ENCODE results near the gene SPINT2. TPM values are rescaled to one million over a fixed set of nuclear protein-coding genes. Genes with fewer than 3 reads are reported as not detected.

The SPINT2 gene
- total and polyA plus RNA-seq, 2 donors (not counting 1 experiment from before 2014, with no cell fraction given) = 50.0 to 70.0 TPM

GRCh38 chr19:38323291-38323690, 58.9 kb downstream of the SPINT2 start:
- Histone ChIP-seq H3K27me3 (replicated peaks in 1 of 4; ENCODE audit: control extremely low read depth in 1 of 4, control insufficient read depth in 3 of 4, insufficient read depth in 4 of 4, low read length in 3 of 4) (peaks cover 0 to 2% (median 0%) of the 10 kb centered on the region in 4 experiments), H4K20me1 (ENCODE audit: control insufficient read depth, insufficient read depth, low read length, poor library complexity, severe bottlenecking) (no peaks in the 10 kb centered on the region), H3K4me2 (replicated peaks; ENCODE audit: low read depth, low read length, poor library complexity, severe bottlenecking) (no peak overlapping the region), H3K27ac (ENCODE audit: low read length in 2 of 2) (no peak overlapping the region), H3K4me1 (ENCODE audit: control insufficient read depth in 2 of 2, insufficient read depth in 2 of 2, low read length in 2 of 2) (peaks cover 8 to 23% of the 10 kb centered on the region in 2 donors), H3K36me3 (replicated peaks in 1 of 2; ENCODE audit: control extremely low read depth in 1 of 2, control insufficient read depth in 1 of 2, extremely low read depth in 1 of 2, insufficient read depth in 2 of 2, low read length in 1 of 2) (peaks cover 1 to 14% of the 10 kb centered on the region in 2 experiments), H2AFZ (ENCODE audit: insufficient read depth, low read depth, low read length, poor library complexity, severe bottlenecking) (no peak overlapping the region), H3K4me3 (ENCODE audit: control extremely low read depth in 1 of 5, extremely low read depth in 1 of 5, insufficient read depth in 1 of 5, low read depth in 2 of 5, low read length in 4 of 5) (no peak overlapping the region), H3K79me2 (ENCODE audit: control insufficient read depth, insufficient read depth, low read length) (no peaks in the 10 kb centered on the region), H3K9me3 (ENCODE audit: control extremely low read depth in 1 of 3, control insufficient read depth in 2 of 3, insufficient read depth in 1 of 3, low read length in 2 of 3) (no peaks in the 10 kb centered on the region), H3K9ac (ENCODE audit: low read length) (no peak overlapping the region)
- Mint-ChIP-seq H3K9me3 (ENCODE audit: insufficient read depth) (no peaks in the 10 kb centered on the region), H3K27me3 (no peaks in the 10 kb centered on the region), H3K4me3 (no peak overlapping the region), H3K27ac (no peak overlapping the region), H3K4me1 (peaks cover 21% of the 10 kb centered on the region)
- intact Hi-C loops (cut with micrococcal nuclease) = no loop called here
- WGBS (ENCODE audit: insufficient coverage) = 91% methylated on average over 5 of the region's 7 CpGs
- ATAC-seq (ENCODE audit: low read depth) = no peak
- no peak for DNase-seq
- ChIA-PET POLR2A (no interaction called here), CTCF (no interaction called here)
- TF ChIP-seq EZH2 (IDR thresholded peaks at IDR 0.05; ENCODE audit: borderline replicate concordance, insufficient read depth, low read depth, low read length, poor library complexity, severe bottlenecking) = no peak
- TF ChIP-seq, protein P1, sequence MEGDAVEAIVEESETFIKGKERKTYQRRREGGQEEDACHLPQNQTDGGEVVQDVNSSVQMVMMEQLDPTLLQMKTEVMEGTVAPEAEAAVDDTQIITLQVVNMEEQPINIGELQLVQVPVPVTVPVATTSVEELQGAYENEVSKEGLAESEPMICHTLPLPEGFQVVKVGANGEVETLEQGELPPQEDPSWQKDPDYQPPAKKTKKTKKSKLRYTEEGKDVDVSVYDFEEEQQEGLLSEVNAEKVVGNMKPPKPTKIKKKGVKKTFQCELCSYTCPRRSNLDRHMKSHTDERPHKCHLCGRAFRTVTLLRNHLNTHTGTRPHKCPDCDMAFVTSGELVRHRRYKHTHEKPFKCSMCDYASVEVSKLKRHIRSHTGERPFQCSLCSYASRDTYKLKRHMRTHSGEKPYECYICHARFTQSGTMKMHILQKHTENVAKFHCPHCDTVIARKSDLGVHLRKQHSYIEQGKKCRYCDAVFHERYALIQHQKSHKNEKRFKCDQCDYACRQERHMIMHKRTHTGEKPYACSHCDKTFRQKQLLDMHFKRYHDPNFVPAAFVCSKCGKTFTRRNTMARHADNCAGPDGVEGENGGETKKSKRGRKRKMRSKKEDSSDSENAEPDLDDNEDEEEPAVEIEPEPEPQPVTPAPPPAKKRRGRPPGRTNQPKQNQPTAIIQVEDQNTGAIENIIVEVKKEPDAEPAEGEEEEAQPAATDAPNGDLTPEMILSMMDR (IDR thresholded peaks at IDR 0.05) = no peak

- Histone ChIP-seq H3K4me2 (replicated peaks; ENCODE audit: low read depth, low read length, poor library complexity, severe bottlenecking) (no peak overlapping the region), H3K36me3 (replicated peaks in 1 of 2; ENCODE audit: control extremely low read depth in 1 of 2, control insufficient read depth in 1 of 2, extremely low read depth in 1 of 2, insufficient read depth in 2 of 2, low read length in 1 of 2) (peaks cover 1 to 14% of the 10 kb centered on the region in 2 experiments), H3K9me3 (ENCODE audit: control extremely low read depth in 1 of 3, control insufficient read depth in 2 of 3, insufficient read depth in 1 of 3, low read length in 2 of 3) (no peaks in the 10 kb centered on the region), H3K4me1 (ENCODE audit: control insufficient read depth in 2 of 2, insufficient read depth in 2 of 2, low read length in 2 of 2) (peaks cover 2 to 12% of the 10 kb centered on the region in 2 donors), H3K79me2 (ENCODE audit: control insufficient read depth, insufficient read depth, low read length) (no peaks in the 10 kb centered on the region), H3K9ac (ENCODE audit: low read length) (no peak overlapping the region), H3K4me3 (ENCODE audit: control extremely low read depth in 1 of 5, extremely low read depth in 1 of 5, insufficient read depth in 1 of 5, low read depth in 2 of 5, low read length in 4 of 5) (no peak overlapping the region), H4K20me1 (ENCODE audit: control insufficient read depth, insufficient read depth, low read length, poor library complexity, severe bottlenecking) (no peaks in the 10 kb centered on the region), H3K27me3 (replicated peaks in 1 of 4; ENCODE audit: control extremely low read depth in 1 of 4, control insufficient read depth in 3 of 4, insufficient read depth in 4 of 4, low read length in 3 of 4) (no peaks in the 10 kb centered on the region), H2AFZ (ENCODE audit: insufficient read depth, low read depth, low read length, poor library complexity, severe bottlenecking) (no peak overlapping the region), H3K27ac (ENCODE audit: low read length in 2 of 2) (no peak overlapping the region)
- POLR2A ChIA-PET = no interaction called here
- CTCF ChIA-PET = no interaction called here
- TF ChIP-seq EZH2 (IDR thresholded peaks at IDR 0.05; ENCODE audit: borderline replicate concordance, insufficient read depth, low read depth, low read length, poor library complexity, severe bottlenecking) = no peak
- TF ChIP-seq, protein P1 (IDR thresholded peaks at IDR 0.05) = no peak
- H3K4me3 Mint-ChIP-seq = no peak overlapping the region
- H3K27ac Mint-ChIP-seq = no peak overlapping the region
- intact Hi-C loops (cut with micrococcal nuclease) = no loop called here
- no peaks in the 10 kb centered on the region for H3K9me3 Mint-ChIP-seq (ENCODE audit: insufficient read depth)
- H3K27me3 Mint-ChIP-seq = no peaks in the 10 kb centered on the region
- no peak for DNase-seq
- ATAC-seq (ENCODE audit: low read depth) = no peak
- H3K4me1 Mint-ChIP-seq = peaks cover 10% of the 10 kb centered on the region
- 94% methylated on average over 2 of the region's 4 CpGs for WGBS (ENCODE audit: insufficient coverage)
Measured at GRCh38 chr19:38324431-38324830, 60.1 kb downstream of the SPINT2 start.

Data from B cell (primary cell).